Esophagus muscularis mucosa (tissue), 3 donors: Measurements from ENCODE around the gene RASGRF1.

Source experiments
- CTCF ChIP-seq, 3 experiments: fragments of 200-600 bp in 2 of 3; fragments of 450-650 bp in 1 of 3; sonication (generic) in 2 of 3; IDR thresholded peaks; one replicate each; pipeline ENCODE4 v1.5.1; 2017 to 2019; ENCODE audit warnings: antibody characterized with exemption in 3 of 3, mild to moderate bottlenecking in 2 of 3, moderate library complexity in 1 of 3
- POLR2A ChIP-seq: fragments of 450-650 bp; IDR thresholded peaks from one replicate; pipeline ENCODE4 v1.6.1; 2017; ENCODE audit warnings: antibody characterized with exemption, moderate library complexity, mild to moderate bottlenecking, low read depth

DNA sequence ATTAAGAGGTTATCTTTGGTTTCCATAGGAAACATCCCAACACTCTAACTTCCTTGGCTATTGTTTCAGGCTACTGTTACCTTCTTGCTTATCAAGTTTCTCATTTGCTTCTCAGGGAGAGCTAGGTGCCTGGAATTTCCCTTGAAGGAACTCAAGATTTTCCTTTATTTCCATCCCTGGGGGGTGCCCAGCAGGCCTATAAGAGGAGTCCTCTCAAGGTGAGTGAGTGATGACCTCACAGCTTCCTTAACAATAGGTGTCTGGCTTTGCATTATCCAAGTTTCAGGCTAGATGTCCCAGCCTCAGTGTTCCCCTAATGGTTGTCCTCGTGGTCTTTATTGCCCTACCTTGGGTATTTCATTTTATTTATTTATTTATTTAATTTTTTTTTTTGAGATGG lies 133.6 kb downstream of the RASGRF1 start:
- no peak for TF ChIP-seq POLR2A
- TF ChIP-seq CTCF (IDR thresholded peaks at IDR 0.05), result no peak
